H1 (cell line): ENCODE data around the gene ACAP2. TPM values are rescaled to one million over a fixed set of nuclear protein-coding genes. Genes with fewer than 3 reads are reported as not detected.

Experiments used
- CTCF ChIA-PET: fragments of 300-600 bp; sonication (Branson Sonifier 250); formaldehyde crosslinking; loops from one replicate; lab custom pipeline; 2021; ENCODE audit not compliant: partially characterized antibody; lab: Charles Lee
- POLR2A ChIA-PET: fragments of 300-600 bp; sonication (Branson Sonifier 250); formaldehyde crosslinking; loops from one replicate; lab custom pipeline; 2021; ENCODE audit warnings: inconsistent platforms; ENCODE audit not compliant: partially characterized antibody; lab: Charles Lee
- DNase-seq, 2 experiments: peaks; one replicate each; pipeline versions ENCODE4 v3.0.0 to v3.0.0-alpha.2; 2010 to 2022; ENCODE audit warnings: low spot score in 2 of 2, low read depth in 1 of 2, mixed read lengths in 1 of 2
- FAIRE-seq: peaks from 2 replicates; lab custom pipeline; 2011; peaks lifted over from hg19 to GRCh38; lab: Jason Lieb, UNC
- H2AFZ ChIP-seq: 2 replicates; pipeline ENCODE4 v1.8.1; 2012; ENCODE audit warnings: low read length, inconsistent platforms
- H2AK5ac ChIP-seq: 2 replicates; pipeline ENCODE4 v1.6.1; 2013; ENCODE audit warnings: low read depth, low read length
- H2BK120ac ChIP-seq: replicated peaks from 2 replicates; pipeline ENCODE3; 2013; ENCODE audit warnings: low read depth, low read length, inconsistent platforms
- H2BK12ac ChIP-seq: 2 replicates; pipeline ENCODE4 v1.6.1; 2013; ENCODE audit warnings: low read depth, low read length
- H2BK15ac ChIP-seq: 2 replicates; pipeline ENCODE4 v1.6.1; 2013; ENCODE audit warnings: low read length
- H2BK20ac ChIP-seq: 2 replicates; pipeline ENCODE4 v1.6.1; 2013; ENCODE audit warnings: low read length
- H2BK5ac ChIP-seq: 2 replicates; pipeline ENCODE4 v1.6.1; 2013; ENCODE audit warnings: low read depth, low read length
- H3K14ac ChIP-seq: 2 replicates; pipeline ENCODE4 v1.6.1; 2013; ENCODE audit warnings: inconsistent platforms; ENCODE audit not compliant: insufficient read length
- H3K18ac ChIP-seq: 2 replicates; pipeline ENCODE4 v1.6.1; 2013; ENCODE audit warnings: low read length; ENCODE audit errors: extremely low read depth
- H3K23ac ChIP-seq: 2 replicates; pipeline ENCODE4 v1.6.1; 2013; ENCODE audit warnings: inconsistent platforms; ENCODE audit not compliant: insufficient read length
- H3K23me2 ChIP-seq: 2 replicates; pipeline ENCODE4 v1.6.1; 2013; ENCODE audit warnings: low read depth, low read length
- H3K27ac ChIP-seq: 2 replicates; pipeline ENCODE4 v1.6.1; 2011; ENCODE audit warnings: low read depth, low read length, inconsistent platforms
- H3K27me3 ChIP-seq, 4 experiments: replicated peaks in 1 of 4; 1 replicate in 1 of 4; 2 replicates in 3 of 4; pipeline versions ENCODE4 v1.6.1 to v1.8.1; 2011 to 2013; ENCODE audit warnings: low read length in 3 of 4, mild to moderate bottlenecking in 3 of 4, inconsistent platforms in 2 of 4, mixed read lengths in 2 of 4, moderate library complexity in 1 of 4; ENCODE audit not compliant: control insufficient read depth in 3 of 4, insufficient read depth in 3 of 4; ENCODE audit errors: extremely low read depth in 1 of 4
- H3K36me3 ChIP-seq, 4 experiments: 2 replicates each; pipeline versions ENCODE4 v1.6.1 to v1.8.1; 2011 to 2013; ENCODE audit warnings: mild to moderate bottlenecking in 4 of 4, low read length in 3 of 4, moderate library complexity in 2 of 4, control low read depth in 1 of 4, inconsistent platforms in 1 of 4; ENCODE audit not compliant: insufficient read depth in 4 of 4, control insufficient read depth in 2 of 4
- H3K4ac ChIP-seq: replicated peaks from 2 replicates; pipeline ENCODE3; 2013; ENCODE audit warnings: low read length, low read depth, mixed read lengths, inconsistent platforms; ENCODE audit not compliant: insufficient read length
- H3K4me1 ChIP-seq, 4 experiments: replicated peaks in 1 of 4; 1 replicate in 1 of 4; 2 replicates in 3 of 4; pipeline versions ENCODE4 v1.6.1 to v1.8.1; 2011 to 2013; ENCODE audit warnings: low read length in 3 of 4, inconsistent platforms in 2 of 4, mixed read lengths in 1 of 4; ENCODE audit not compliant: insufficient read depth in 4 of 4, control insufficient read depth in 3 of 4
- H3K4me2 ChIP-seq, 2 experiments: 2 replicates each; pipeline versions ENCODE4 v1.6.1 to v1.8.1; 2011 to 2013; ENCODE audit warnings: low read depth in 2 of 2, low read length in 2 of 2, control low read depth in 1 of 2, inconsistent platforms in 1 of 2, mild to moderate bottlenecking in 1 of 2; ENCODE audit not compliant: insufficient read depth in 1 of 2
- H3K4me3 ChIP-seq, 4 experiments: fragments of 200-600, 300-600 bp in 1 of 4; sonication (generic), shearing (Covaris generic), sonication (Bioruptor Twin) in 1 of 4; 2 replicates each; pipeline versions ENCODE4 v1.5.1 to v1.8.1; 2011 to 2016; ENCODE audit warnings: low read length in 4 of 4, low read depth in 3 of 4, control low read depth in 2 of 4, inconsistent platforms in 2 of 4, mild to moderate bottlenecking in 2 of 4, mixed read lengths in 1 of 4, moderate library complexity in 1 of 4; ENCODE audit not compliant: insufficient read depth in 2 of 4; ENCODE audit errors: extremely low read depth in 1 of 4
- H3K56ac ChIP-seq: replicated peaks from 2 replicates; pipeline ENCODE3; 2013; ENCODE audit warnings: low read depth, mild to moderate bottlenecking, mixed read lengths, low read length, inconsistent platforms; ENCODE audit not compliant: insufficient read length
- H3K79me1 ChIP-seq: 2 replicates; pipeline ENCODE4 v1.6.1; 2013; ENCODE audit warnings: low read depth, low read length, control low read depth
- H3K79me2 ChIP-seq, 2 experiments: 2 replicates each; pipeline versions ENCODE4 v1.6.1 to v1.8.1; 2012 to 2013; ENCODE audit warnings: low read length in 2 of 2, mild to moderate bottlenecking in 2 of 2, inconsistent platforms in 1 of 2; ENCODE audit not compliant: insufficient read depth in 2 of 2, control insufficient read depth in 1 of 2
- H3K9ac ChIP-seq, 4 experiments: replicated peaks in 1 of 4; 1 replicate in 1 of 4; 2 replicates in 3 of 4; pipeline versions ENCODE4 v1.6.1 to v1.8.1; 2011 to 2013; ENCODE audit warnings: low read depth in 3 of 4, low read length in 3 of 4, control low read depth in 2 of 4, mild to moderate bottlenecking in 2 of 4, moderate library complexity in 2 of 4, inconsistent platforms in 1 of 4; ENCODE audit errors: extremely low read depth in 1 of 4
- H3K9me3 ChIP-seq, 2 experiments: 2 replicates each; pipeline versions ENCODE4 v1.6.1 to v1.8.1; 2012 to 2013; ENCODE audit warnings: mild to moderate bottlenecking in 2 of 2, moderate library complexity in 2 of 2, control low read depth in 1 of 2, inconsistent platforms in 1 of 2, low read depth in 1 of 2, low read length in 1 of 2, mixed read lengths in 1 of 2; ENCODE audit not compliant: insufficient read depth in 2 of 2
- H4K20me1 ChIP-seq, 2 experiments: replicated peaks in 1 of 2; 2 replicates each; pipeline versions ENCODE3 to v1.8.1; 2011 to 2013; ENCODE audit warnings: inconsistent platforms in 2 of 2, low read length in 2 of 2, mild to moderate bottlenecking in 1 of 2; ENCODE audit not compliant: insufficient read depth in 2 of 2, control insufficient read depth in 1 of 2
- H4K5ac ChIP-seq: 2 replicates; pipeline ENCODE4 v1.6.1; 2013; ENCODE audit warnings: low read length, low read depth, mixed read lengths, inconsistent platforms; ENCODE audit not compliant: insufficient read length
- H4K8ac ChIP-seq: 2 replicates; pipeline ENCODE4 v1.8.0; 2013; ENCODE audit warnings: mild to moderate bottlenecking, moderate library complexity, low read length, inconsistent platforms; ENCODE audit not compliant: insufficient read depth; ENCODE audit errors: extremely low read depth
- H4K91ac ChIP-seq: replicated peaks from 2 replicates; pipeline ENCODE3; 2013; ENCODE audit warnings: low read length, mixed read lengths, inconsistent platforms; ENCODE audit not compliant: insufficient read length
- EGR1 ChIP-seq: IDR thresholded peaks from 2 replicates; pipeline ENCODE4 v1.6.1; 2011; ENCODE audit warnings: low read depth, low read length, borderline replicate concordance
- WGBS, 2 experiments: shearing (Covaris generic) in 1 of 2; methylation state at CpG; one replicate each; pipeline versions ENCODE4 v1.1.6 to v1.1.7; 2013 to 2015; ENCODE audit warnings: low lambda C conversion rate in 2 of 2, mixed read lengths in 2 of 2, inconsistent platforms in 1 of 2, low coverage in 1 of 2, missing lambda C conversion rate in 1 of 2; ENCODE audit not compliant: insufficient replicate concordance in 2 of 2, insufficient coverage in 1 of 2, insufficient read length in 1 of 2; ENCODE audit errors: extremely low coverage in 1 of 2, missing lambda C conversion rate in 1 of 2; 5-methylcytosine and 5-hydroxymethylcytosine counted together
- polyA plus RNA-seq, 7 experiments: library from polyadenylated mRNA; depleted of rRNA in 3 of 7; stranded (reverse) in 5 of 7; unstranded in 2 of 7; fragments of >200 nt in 5 of 7; fragments of 200-250 nt in 2 of 7; gene quantifications; 1 replicate in 5 of 7; 2 replicates in 1 of 7; 4 replicates in 1 of 7; pipeline versions ENCODE4 v1.2.1 to v1.2.3, GENCODE V29; 2011 to 2013; ENCODE audit warnings: missing spikeins in 2 of 7, mixed read lengths in 2 of 7
- total RNA-seq: library from RNA; stranded (reverse); fragmentation: NEBNext Ultra II Directional; extraction: Animal tissue kit (Norgen Biotek cat#: 25700); gene quantifications from 2 replicates; pipeline ENCODE4 v1.2.1, GENCODE V29; 2021

ACAP2 gene
- total and polyA plus RNA-seq, 2 of the 8 experiments (the other 6 are each of a cell fraction or from before 2014, with no cell fraction given), result 7.7 to 37.3 TPM

GRCh38 chr3:195282961-195283360 is 159.9 kb downstream of the ACAP2 start:
- H3K56ac ChIP-seq, result no peak overlapping the region
- H4K8ac ChIP-seq, result no peak overlapping the region
- H3K4me3 ChIP-seq, result no peak overlapping the region
- ChIA-PET CTCF (interaction anchor here (1.5 kb wide), 1 partner anchor 21 kb away, joined by 3 read pairs; no protein-coding TSS in a partner anchor), POLR2A (no interaction called here)
- H3K36me3 ChIP-seq, result peaks cover 0 to 8% (median 0%) of the 10 kb centered on the region in 4 experiments; a peak in 1 of 8 replicates
- H3K79me1 ChIP-seq, result no peaks in the 10 kb centered on the region
- no peak overlapping the region for H2AK5ac ChIP-seq
- H3K14ac ChIP-seq, result no peak overlapping the region
- H3K9me3 ChIP-seq, result no peaks in the 10 kb centered on the region
- no peak overlapping the region for H2AFZ ChIP-seq
- FAIRE-seq, result no peak
- TF ChIP-seq EGR1, result no peak
- no peak overlapping the region for H4K5ac ChIP-seq
- no peaks in the 10 kb centered on the region for H3K79me2 ChIP-seq
- 86% methylated on average over 8 of the region's 8 CpGs; no CpG with 5 or more reads in 1 of the 2 experiments for WGBS, 2 experiments
- no peak overlapping the region for H2BK15ac ChIP-seq
- H2BK20ac ChIP-seq, result no peak overlapping the region
- no peak overlapping the region for H3K23ac ChIP-seq
- H3K27me3 ChIP-seq, result no peaks in the 10 kb centered on the region
- H3K9ac ChIP-seq, result no peak overlapping the region
- no peak overlapping the region for H3K4ac ChIP-seq
- H2BK12ac ChIP-seq, result no peak overlapping the region
- no peaks in the 10 kb centered on the region for H3K4me1 ChIP-seq
- H3K4me2 ChIP-seq, result no peak overlapping the region
- H3K18ac ChIP-seq, result no peak overlapping the region
- no peak overlapping the region for H2BK5ac ChIP-seq
- DNase-seq, result no peak
- H3K23me2 ChIP-seq, result no peaks in the 10 kb centered on the region
- H2BK120ac ChIP-seq, result no peak overlapping the region
- H4K20me1 ChIP-seq, result no peaks in the 10 kb centered on the region
- no peak overlapping the region for H4K91ac ChIP-seq
- H3K27ac ChIP-seq, result no peak overlapping the region
